22Rv1 (cell line): Measurements from ENCODE around the gene NEU4.

Experiments
- CTCF ChIP-seq: fragments of 450-650 bp; IDR thresholded peaks from 2 replicates; pipeline ENCODE4 v1.5.1; 2017; ENCODE audit warnings: mild to moderate bottlenecking
- ZFX ChIP-seq: fragments of 450-650 bp; IDR thresholded peaks from 2 replicates; pipeline ENCODE4 v1.6.1; 2017; ENCODE audit warnings: antibody characterized with exemption, borderline replicate concordance

GRCh38 chr2:241768850-241769249, 40.1 kb upstream of the NEU4 start:
- TF ChIP-seq CTCF (no peak), ZFX (no peak)
